ENCODE measurements around the gene RBM20.
"Not testable (repeated sequence)": the region's sequence is repeated elsewhere in the genome, so short reads cannot be mapped to it uniquely, and the experiment has no call there.

Gene RBM20

GRCh38 chr10:110679486-110680272 lies 35.5 kb downstream of the RBM20 start:
- no peak for DNase-seq

GRCh38 chr10:110680273-110681020 lies 36.3 kb downstream of the RBM20 start:
- DNase-seq = no peak

- peak; percentile 0 for DNase-seq
These were observed 37.0 kb downstream of the RBM20 start for GRCh38 chr10:110681023-110681681.

- no peak for DNase-seq
These were observed 38.2 kb downstream of the RBM20 start for GRCh38 chr10:110682348-110682747.

- no peak for DNase-seq
These were observed 40.8 kb downstream of the RBM20 start for GRCh38 chr10:110684800-110685446.

- DNase-seq = no peak
These were observed 41.9 kb downstream of the RBM20 start for GRCh38 chr10:110686047-110686446.

GRCh38 chr10:110686949-110687348 lies 42.8 kb downstream of the RBM20 start:
- no peak for DNase-seq

- DNase-seq = no peak
These were observed 43.3 kb downstream of the RBM20 start for GRCh38 chr10:110687400-110687799.

- no peak for DNase-seq
These were observed 47.0 kb downstream of the RBM20 start for GRCh38 chr10:110691139-110691538.

- DNase-seq = no peak
These were observed 50.1 kb downstream of the RBM20 start for GRCh38 chr10:110694263-110694662.

GRCh38 chr10:110694820-110695538 lies 50.8 kb downstream of the RBM20 start:
- no peak for DNase-seq

GRCh38 chr10:110695539-110695886 lies 51.4 kb downstream of the RBM20 start:
- no peak for DNase-seq

GRCh38 chr10:110696436-110696835 lies 52.3 kb downstream of the RBM20 start:
- DNase-seq = no peak

GRCh38 chr10:110698340-110698739 lies 54.2 kb downstream of the RBM20 start:
- DNase-seq = no peak

GRCh38 chr10:110698782-110699201 lies 54.7 kb downstream of the RBM20 start:
- no peak for DNase-seq

GRCh38 chr10:110699859-110700468 lies 55.8 kb downstream of the RBM20 start:
- DNase-seq = no peak

- no peak for DNase-seq
These were observed 56.9 kb downstream of the RBM20 start for GRCh38 chr10:110700947-110701616.

- DNase-seq = no peak
These were observed 57.5 kb downstream of the RBM20 start for GRCh38 chr10:110701617-110701971.

- no peak for DNase-seq
These were observed 59.9 kb downstream of the RBM20 start for GRCh38 chr10:110704070-110704469.

GRCh38 chr10:110704906-110705476 lies 60.9 kb downstream of the RBM20 start:
- DNase-seq = no peak

GRCh38 chr10:110705596-110705995 lies 61.5 kb downstream of the RBM20 start:
- DNase-seq = not testable (repeated sequence)

Measured in NCI-H748 treated with DMSO at 0.1 percent for 48 hours (cell line).